OCI-LY3 (cell line): ENCODE results near the gene BCKDHB.

Experiments used
- EZH2phosphoT487 ChIP-seq: fragments of 200-600 bp; shearing (Covaris generic); IDR thresholded peaks from 2 replicates; pipeline ENCODE4 v1.6.1; 2018; ENCODE audit warnings: antibody characterized with exemption, mixed run types, low read depth
- TF ChIP-seq, protein P1 (sequence below): fragments of 200-600, 300-600 bp; sonication (generic); IDR thresholded peaks from 2 replicates; pipeline ENCODE4 v1.5.1; 2014; ENCODE audit warnings: antibody characterized with exemption, low read length, low read depth

DNA sequence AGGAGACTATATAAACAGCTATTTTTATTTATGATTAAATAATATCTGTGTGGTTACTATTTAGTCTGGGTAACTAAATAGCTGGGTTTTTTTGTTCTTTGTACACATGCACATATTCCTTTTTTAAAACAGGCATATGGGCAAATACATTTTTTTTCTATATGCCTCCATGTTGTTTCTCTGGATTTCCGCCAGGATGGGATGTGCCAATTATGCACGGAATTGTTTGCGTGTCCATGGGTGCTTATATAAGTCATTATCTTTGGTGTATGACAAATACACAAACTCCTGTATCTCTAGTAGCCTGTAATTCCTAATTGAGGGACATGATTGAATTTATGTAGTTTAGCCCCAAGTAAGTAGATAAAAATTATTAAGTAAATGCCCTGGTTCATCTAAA is 226.9 kb downstream of the BCKDHB start:
- TF ChIP-seq EZH2phosphoT487, result no peak
- TF ChIP-seq, protein P1, sequence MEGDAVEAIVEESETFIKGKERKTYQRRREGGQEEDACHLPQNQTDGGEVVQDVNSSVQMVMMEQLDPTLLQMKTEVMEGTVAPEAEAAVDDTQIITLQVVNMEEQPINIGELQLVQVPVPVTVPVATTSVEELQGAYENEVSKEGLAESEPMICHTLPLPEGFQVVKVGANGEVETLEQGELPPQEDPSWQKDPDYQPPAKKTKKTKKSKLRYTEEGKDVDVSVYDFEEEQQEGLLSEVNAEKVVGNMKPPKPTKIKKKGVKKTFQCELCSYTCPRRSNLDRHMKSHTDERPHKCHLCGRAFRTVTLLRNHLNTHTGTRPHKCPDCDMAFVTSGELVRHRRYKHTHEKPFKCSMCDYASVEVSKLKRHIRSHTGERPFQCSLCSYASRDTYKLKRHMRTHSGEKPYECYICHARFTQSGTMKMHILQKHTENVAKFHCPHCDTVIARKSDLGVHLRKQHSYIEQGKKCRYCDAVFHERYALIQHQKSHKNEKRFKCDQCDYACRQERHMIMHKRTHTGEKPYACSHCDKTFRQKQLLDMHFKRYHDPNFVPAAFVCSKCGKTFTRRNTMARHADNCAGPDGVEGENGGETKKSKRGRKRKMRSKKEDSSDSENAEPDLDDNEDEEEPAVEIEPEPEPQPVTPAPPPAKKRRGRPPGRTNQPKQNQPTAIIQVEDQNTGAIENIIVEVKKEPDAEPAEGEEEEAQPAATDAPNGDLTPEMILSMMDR, result no peak
